ENCODE data around the gene PLXND1.

The PLXND1 gene

GRCh38 chr3:129563850-129564535 is 42.5 kb downstream of the PLXND1 start:
- no peak for TF ChIP-seq CTCF (IDR thresholded peaks at IDR 0.05; ENCODE audit: low read depth, low read length)
- peak; percentile 28 to 54 for DNase-seq (ENCODE audit: low read depth in 2 of 2)

GRCh38 chr3:129563332-129563731 is 43.1 kb downstream of the PLXND1 start:
- TF ChIP-seq CTCF (IDR thresholded peaks at IDR 0.05; ENCODE audit: low read depth, low read length): no peak
- no peak for DNase-seq (ENCODE audit: low read depth in 2 of 2)
- no peak overlapping the region for H3K4me3 ChIP-seq (replicated peaks in 1 of 2; ENCODE audit: low read depth in 2 of 2, low read length in 2 of 2)

More at GRCh38 chr3:129563850-129564535, 42.5 kb downstream of the PLXND1 start:
- no peak overlapping the region for H3K4me3 ChIP-seq (replicated peaks in 1 of 2; ENCODE audit: low read depth in 2 of 2, low read length in 2 of 2)

- DNase-seq (ENCODE audit: low read depth in 2 of 2): no peak
- H3K4me3 ChIP-seq (replicated peaks in 1 of 2; ENCODE audit: low read depth in 2 of 2, low read length in 2 of 2): no peak overlapping the region
- TF ChIP-seq CTCF (IDR thresholded peaks at IDR 0.05; ENCODE audit: low read depth, low read length): no peak
Measured at GRCh38 chr3:129562803-129563202, 43.7 kb downstream of the PLXND1 start.

- DNase-seq (ENCODE audit: low read depth in 2 of 2): no peak
- H3K4me3 ChIP-seq (replicated peaks in 1 of 2; ENCODE audit: low read depth in 2 of 2, low read length in 2 of 2): no peak overlapping the region
- TF ChIP-seq CTCF (IDR thresholded peaks at IDR 0.05; ENCODE audit: low read depth, low read length): no peak
Measured at GRCh38 chr3:129561619-129562248, 44.7 kb downstream of the PLXND1 start.

GRCh38 chr3:129560911-129561594 is 45.4 kb downstream of the PLXND1 start:
- no peak for TF ChIP-seq CTCF (IDR thresholded peaks at IDR 0.05; ENCODE audit: low read depth, low read length)
- peak; percentile 84 to 95 for DNase-seq (ENCODE audit: low read depth in 2 of 2)
- H3K4me3 ChIP-seq (replicated peaks in 1 of 2; ENCODE audit: low read depth in 2 of 2, low read length in 2 of 2): no peak overlapping the region

- peak; percentile 64 to 86 for DNase-seq (ENCODE audit: low read depth in 2 of 2)
Measured at GRCh38 chr3:129560269-129560787, 46.1 kb downstream of the PLXND1 start.

More at GRCh38 chr3:129560269-129560787, 46.1 kb downstream of the PLXND1 start:
- no peak for TF ChIP-seq CTCF (IDR thresholded peaks at IDR 0.05; ENCODE audit: low read depth, low read length)
- H3K4me3 ChIP-seq (replicated peaks in 1 of 2; ENCODE audit: low read depth in 2 of 2, low read length in 2 of 2): peak overlapping the region in 1 of 2 donors; percentile 7
